Mesendoderm (in vitro differentiated cells): ENCODE data around the gene NBEAL2.
"Not testable (repeated sequence)": the region's sequence is repeated elsewhere in the genome, so short reads cannot be mapped to it uniquely, and the experiment has no call there.

Experiments used
- DNase-seq: peaks from one replicate; pipeline ENCODE4 v3.0.0; 2013
- H2AK5ac ChIP-seq: 2 replicates; pipeline ENCODE4 v1.6.1; 2013; ENCODE audit warnings: low read length, inconsistent platforms
- H2BK120ac ChIP-seq: 2 replicates; pipeline ENCODE4 v1.6.1; 2013; ENCODE audit warnings: low read depth, mild to moderate bottlenecking, low read length, moderate library complexity, mixed read lengths
- H2BK15ac ChIP-seq: replicated peaks from 2 replicates; pipeline ENCODE4 v1.6.1; 2013; ENCODE audit warnings: low read depth, mild to moderate bottlenecking, moderate library complexity
- H2BK5ac ChIP-seq: 2 replicates; pipeline ENCODE4 v1.6.1; 2013; ENCODE audit warnings: low read length, inconsistent platforms
- H3K18ac ChIP-seq: 2 replicates; pipeline ENCODE4 v1.6.1; 2013; ENCODE audit warnings: mild to moderate bottlenecking, low read length, mixed read lengths
- H3K23ac ChIP-seq: one replicate; pipeline ENCODE4 v1.6.1; 2013; ENCODE audit warnings: low read length
- H3K27ac ChIP-seq: 2 replicates; pipeline ENCODE4 v1.5.1; 2013; ENCODE audit warnings: low read depth, mild to moderate bottlenecking, inconsistent platforms, low read length, moderate library complexity
- H3K27me3 ChIP-seq: 2 replicates; pipeline ENCODE4 v1.6.1; 2013; ENCODE audit warnings: low read length, control low read depth, mild to moderate bottlenecking, inconsistent platforms; ENCODE audit not compliant: insufficient read depth, poor library complexity
- H3K36me3 ChIP-seq: 2 replicates; pipeline ENCODE4 v1.6.1; 2013; ENCODE audit warnings: low read length, inconsistent platforms; ENCODE audit not compliant: control insufficient read depth, insufficient read depth
- H3K4ac ChIP-seq: one replicate; pipeline ENCODE4 v1.6.1; 2013; ENCODE audit warnings: low read depth, mild to moderate bottlenecking, low read length, moderate library complexity
- H3K4me1 ChIP-seq: 2 replicates; pipeline ENCODE4 v1.6.1; 2013; ENCODE audit warnings: low read depth, low read length, inconsistent platforms; ENCODE audit not compliant: control insufficient read depth
- H3K4me2 ChIP-seq: 2 replicates; pipeline ENCODE4 v1.6.1; 2013; ENCODE audit warnings: low read length
- H3K4me3 ChIP-seq: 2 replicates; pipeline ENCODE4 v1.5.1; 2013; ENCODE audit warnings: mild to moderate bottlenecking, low read length
- H3K56ac ChIP-seq: one replicate; pipeline ENCODE4 v1.6.1; 2013; ENCODE audit warnings: low read length
- H3K79me1 ChIP-seq: 2 replicates; pipeline ENCODE4 v1.6.1; 2013; ENCODE audit warnings: low read length, inconsistent platforms
- H3K79me2 ChIP-seq: 2 replicates; pipeline ENCODE4 v1.6.1; 2013; ENCODE audit warnings: mild to moderate bottlenecking, low read length; ENCODE audit not compliant: control insufficient read depth, insufficient read depth
- H3K9ac ChIP-seq: 2 replicates; pipeline ENCODE4 v1.6.1; 2013; ENCODE audit warnings: low read length, inconsistent platforms
- H4K5ac ChIP-seq: one replicate; pipeline ENCODE4 v1.6.1; 2013; ENCODE audit warnings: low read length
- H4K8ac ChIP-seq: one replicate; pipeline ENCODE4 v1.6.1; 2013; ENCODE audit warnings: low read depth, mild to moderate bottlenecking, control low read depth, low read length, moderate library complexity
- WGBS: extraction: QIAGEN DNeasy Blood & Tissue Kit; methylation state at CpG from one replicate; pipeline ENCODE4 v1.1.7; 2013; ENCODE audit warnings: low lambda C conversion rate, missing lambda C conversion rate; ENCODE audit not compliant: insufficient coverage; ENCODE audit errors: extremely low coverage; 5-methylcytosine and 5-hydroxymethylcytosine counted together

NBEAL2 gene

GRCh38 chr3:47028146-47028545 lies 48.7 kb downstream of the NBEAL2 start:
- Histone ChIP-seq H4K8ac (no peak overlapping the region), H3K4me1 (no peaks in the 10 kb centered on the region), H3K9ac (no peak overlapping the region), H3K4ac (no peak overlapping the region), H3K4me2 (no peak overlapping the region), H3K4me3 (no peak overlapping the region), H4K5ac (no peak overlapping the region), H3K18ac (no peak overlapping the region), H3K79me1 (peaks cover 2% of the 10 kb centered on the region), H3K23ac (no peak overlapping the region), H3K27me3 (no peaks in the 10 kb centered on the region), H2BK120ac (no peak overlapping the region), H3K79me2 (no peaks in the 10 kb centered on the region), H2BK5ac (no peak overlapping the region), H3K27ac (peak overlapping the region; percentile 62), H2BK15ac (no peak overlapping the region), H3K56ac (peak overlapping the region; percentile 54), H2AK5ac (no peak overlapping the region), H3K36me3 (no peaks in the 10 kb centered on the region)
- peak; percentile 75 for DNase-seq
- no CpG with 5 or more reads among the region's 3 CpGs for WGBS

GRCh38 chr3:47028667-47029066 lies 49.2 kb downstream of the NBEAL2 start:
- Histone ChIP-seq H3K4me3 (no peak overlapping the region), H2BK5ac (no peak overlapping the region), H3K27me3 (no peaks in the 10 kb centered on the region), H2BK120ac (no peak overlapping the region), H3K23ac (no peak overlapping the region), H3K18ac (no peak overlapping the region), H4K5ac (no peak overlapping the region), H3K4ac (no peak overlapping the region), H3K79me2 (no peaks in the 10 kb centered on the region), H2BK15ac (no peak overlapping the region), H3K79me1 (peaks cover under 1% of the 10 kb centered on the region), H3K27ac (no peak overlapping the region), H3K36me3 (no peaks in the 10 kb centered on the region), H3K56ac (no peak overlapping the region), H3K4me1 (no peaks in the 10 kb centered on the region), H3K9ac (no peak overlapping the region), H4K8ac (no peak overlapping the region), H3K4me2 (no peak overlapping the region), H2AK5ac (no peak overlapping the region)
- WGBS = no CpG with 5 or more reads among the region's 1 CpG
- no peak for DNase-seq

GRCh38 chr3:47031041-47031440 lies 51.6 kb downstream of the NBEAL2 start:
- H3K56ac ChIP-seq, H3K4me2 ChIP-seq, H3K9ac ChIP-seq, H2BK120ac ChIP-seq, H2BK5ac ChIP-seq, DNase-seq, H3K4me1 ChIP-seq, H4K5ac ChIP-seq, H3K4ac ChIP-seq, H3K18ac ChIP-seq, H3K4me3 ChIP-seq, H4K8ac ChIP-seq, H3K27me3 ChIP-seq, H3K79me2 ChIP-seq, H2BK15ac ChIP-seq, H2AK5ac ChIP-seq, H3K79me1 ChIP-seq, H3K27ac ChIP-seq, H3K23ac ChIP-seq, H3K36me3 ChIP-seq: not testable (repeated sequence)
- WGBS = no CpG with 5 or more reads among the region's 4 CpGs

GRCh38 chr3:47034868-47035489 lies 55.5 kb downstream of the NBEAL2 start:
- Histone ChIP-seq H3K4me2 (no peak overlapping the region), H3K27ac (no peak overlapping the region), H4K5ac (no peak overlapping the region), H3K4me3 (no peak overlapping the region), H3K4ac (no peak overlapping the region), H2BK120ac (no peak overlapping the region), H3K23ac (no peak overlapping the region), H3K79me2 (no peaks in the 10 kb centered on the region), H2AK5ac (no peak overlapping the region), H3K79me1 (no peaks in the 10 kb centered on the region), H3K18ac (no peak overlapping the region), H4K8ac (no peak overlapping the region), H3K27me3 (no peaks in the 10 kb centered on the region), H2BK15ac (no peak overlapping the region), H3K36me3 (peaks cover 5% of the 10 kb centered on the region), H3K9ac (no peak overlapping the region), H3K4me1 (no peaks in the 10 kb centered on the region), H2BK5ac (no peak overlapping the region), H3K56ac (no peak overlapping the region)
- no CpG with 5 or more reads among the region's 2 CpGs for WGBS
- no peak for DNase-seq

- Histone ChIP-seq H4K5ac (no peak overlapping the region), H3K27ac (no peak overlapping the region), H3K4me2 (no peak overlapping the region), H2AK5ac (no peak overlapping the region), H4K8ac (no peak overlapping the region), H3K27me3 (no peaks in the 10 kb centered on the region), H3K4me1 (no peaks in the 10 kb centered on the region), H3K18ac (no peak overlapping the region), H3K56ac (no peak overlapping the region), H3K79me1 (no peaks in the 10 kb centered on the region), H3K9ac (no peak overlapping the region), H2BK15ac (no peak overlapping the region), H2BK120ac (no peak overlapping the region), H3K4ac (no peak overlapping the region), H3K36me3 (peaks cover 5% of the 10 kb centered on the region), H3K23ac (no peak overlapping the region), H3K79me2 (no peaks in the 10 kb centered on the region), H2BK5ac (no peak overlapping the region), H3K4me3 (no peak overlapping the region)
- no peak for DNase-seq
- no CpG with 5 or more reads among the region's 2 CpGs for WGBS
Observed at GRCh38 chr3:47035645-47036044, 56.2 kb downstream of the NBEAL2 start.

GRCh38 chr3:47036145-47036544 lies 56.7 kb downstream of the NBEAL2 start:
- H3K36me3 ChIP-seq = peaks cover 5% of the 10 kb centered on the region
- H3K27ac ChIP-seq = no peak overlapping the region

More at GRCh38 chr3:47036145-47036544, 56.7 kb downstream of the NBEAL2 start:
- no peak overlapping the region for H3K4ac ChIP-seq
- H3K4me3 ChIP-seq = no peak overlapping the region
- H3K23ac ChIP-seq = no peak overlapping the region
- no peak overlapping the region for H2BK5ac ChIP-seq
- H3K4me2 ChIP-seq = no peak overlapping the region
- no peak overlapping the region for H2AK5ac ChIP-seq
- DNase-seq = no peak
- no CpG with 5 or more reads among the region's 3 CpGs for WGBS
- no peaks in the 10 kb centered on the region for H3K4me1 ChIP-seq
- no peaks in the 10 kb centered on the region for H3K79me2 ChIP-seq
- H2BK120ac ChIP-seq = no peak overlapping the region
- no peak overlapping the region for H3K56ac ChIP-seq
- H4K8ac ChIP-seq = no peak overlapping the region
- no peak overlapping the region for H3K18ac ChIP-seq
- H4K5ac ChIP-seq = no peak overlapping the region
- no peaks in the 10 kb centered on the region for H3K27me3 ChIP-seq
- H2BK15ac ChIP-seq = no peak overlapping the region
- H3K9ac ChIP-seq = no peak overlapping the region
- no peaks in the 10 kb centered on the region for H3K79me1 ChIP-seq
